Left lung (tissue), 10 donors: ENCODE data around the gene CRTC3. TPM values are rescaled to one million over a fixed set of nuclear protein-coding genes. Genes with fewer than 3 reads are reported as not detected.
A peak's percentile ranks its signal among the peaks of the same experiment; 100 is the strongest.
"Not testable (repeated sequence)": the region's sequence is repeated elsewhere in the genome, so short reads cannot be mapped to it uniquely, and the experiment has no call there.

Source experiments
- ATAC-seq: fragments of 200-7000 bp; cut with Tn5 transposase; one replicate; pipeline ENCODE4 v1.9.1; 2020; ENCODE audit warnings: moderate library complexity
- DNase-seq, 4 donors: peaks; one replicate each; pipeline ENCODE4 v3.0.0-alpha.2; 2013 to 2020
- H3K27ac ChIP-seq, 2 donors: fragments of 200-600 bp; sonication (generic) in 1 of 2; one replicate each; pipeline versions ENCODE4 v1.5.0 to v1.8.0; 2020 to 2021
- H3K27me3 ChIP-seq, 2 donors: fragments of 200-600 bp; sonication (generic) in 1 of 2; one replicate each; pipeline versions ENCODE4 v1.5.0 to v1.8.0; 2020 to 2021
- H3K36me3 ChIP-seq, 2 donors: fragments of 200-600 bp; sonication (generic) in 1 of 2; one replicate each; pipeline versions ENCODE4 v1.5.0 to v1.8.0; 2020 to 2021
- H3K4me1 ChIP-seq, 2 donors: fragments of 200-600 bp; one replicate each; pipeline ENCODE4 v1.8.0; 2021
- H3K4me3 ChIP-seq, 2 donors: fragments of 200-600 bp; sonication (generic) in 1 of 2; one replicate each; pipeline versions ENCODE4 v1.5.0 to v1.8.0; 2020 to 2021; ENCODE audit warnings: mild to moderate bottlenecking in 1 of 2
- H3K9me3 ChIP-seq, 2 donors: fragments of 200-600 bp; sonication (generic) in 1 of 2; one replicate each; pipeline versions ENCODE4 v1.5.0 to v1.8.0; 2020 to 2021
- CTCF ChIP-seq, 2 donors: fragments of 200-600 bp; sonication (generic) in 1 of 2; IDR thresholded peaks; one replicate each; pipeline versions ENCODE4 v1.5.0 to v1.8.0; 2021; ENCODE audit warnings: antibody characterized with exemption in 2 of 2
- intact Hi-C, 2 donors: fragments of 100-400 bp; cut with DNase I; formaldehyde crosslinking; loops; one replicate each; pipeline versions ENCODE4 v1.11.2 to v1.14.2; 2022
- polyA plus RNA-seq, 6 donors: library from polyadenylated mRNA; unstranded; fragments of 120-200 nt; gene quantifications; one replicate each; pipeline ENCODE4 v1.2.1, GENCODE V29; 2013; ENCODE audit not compliant: insufficient read length in 6 of 6
- total RNA-seq, 2 donors: library from RNA; stranded (reverse); fragmentation: NEBNext Ultra II Directional; extraction: Animal tissue kit (Norgen Biotek cat#: 25700); gene quantifications; one replicate each; pipeline ENCODE4 v1.2.1, GENCODE V29; 2021
- donor health status: DM: no; HTN: yes; CAD: no.
- donor health status: DM: no; HTN: no; CAD: no.

CRTC3 gene
- total and polyA plus RNA-seq, 8 donors = 33.0 to 45.2 (median 37.5) TPM

- ATAC-seq = no peak
- no peak overlapping the region for H3K27ac ChIP-seq
- peaks cover 14 to 48% of the 10 kb centered on the region in 2 donors for H3K4me1 ChIP-seq
Observed at GRCh38 chr15:90659481-90659880, 129.8 kb downstream of the CRTC3 start.

GRCh38 chr15:90660195-90660998 is 130.7 kb downstream of the CRTC3 start:
- Histone ChIP-seq H3K4me3 (no peak overlapping the region), H3K27me3 (no peaks in the 10 kb centered on the region), H3K27ac (peak overlapping the region; percentile 80 to 84), H3K4me1 (peaks cover 12 to 39% of the 10 kb centered on the region in 2 donors), H3K36me3 (no peaks in the 10 kb centered on the region), H3K9me3 (no peaks in the 10 kb centered on the region)
- no peak for TF ChIP-seq CTCF (IDR thresholded peaks at IDR 0.05)
- intact Hi-C loops = no loop called here
- peak; percentile 81 for ATAC-seq
- DNase-seq = peak in 2 of 4 donors; percentile 85 to 87

More at GRCh38 chr15:90659481-90659880, 129.8 kb downstream of the CRTC3 start:
- intact Hi-C loops = no loop called here
- peak in 1 of 4 donors; percentile 4 for DNase-seq
- H3K9me3 ChIP-seq = no peaks in the 10 kb centered on the region
- no peaks in the 10 kb centered on the region for H3K36me3 ChIP-seq
- no peak for TF ChIP-seq CTCF (IDR thresholded peaks at IDR 0.05)
- no peaks in the 10 kb centered on the region for H3K27me3 ChIP-seq
- H3K4me3 ChIP-seq = no peak overlapping the region

- H3K27me3 ChIP-seq, intact Hi-C loops, H3K36me3 ChIP-seq, H3K9me3 ChIP-seq, H3K4me3 ChIP-seq, DNase-seq: not testable (repeated sequence)
- peaks cover 12 to 41% of the 10 kb centered on the region in 2 donors for H3K4me1 ChIP-seq
- ATAC-seq = peak; percentile 36
- H3K27ac ChIP-seq = peak overlapping the region; percentile 80 to 84
Observed at GRCh38 chr15:90660999-90661330, 131.2 kb downstream of the CRTC3 start.

- ATAC-seq, H3K27me3 ChIP-seq, H3K27ac ChIP-seq, intact Hi-C loops, H3K4me3 ChIP-seq, H3K36me3 ChIP-seq, H3K9me3 ChIP-seq: not testable (repeated sequence)
- peak in 1 of 4 donors; percentile 7 for DNase-seq
- peaks cover 12 to 41% of the 10 kb centered on the region in 2 donors for H3K4me1 ChIP-seq
Observed at GRCh38 chr15:90664081-90664461, 134.3 kb downstream of the CRTC3 start.

GRCh38 chr15:90664650-90665287 is 135.0 kb downstream of the CRTC3 start:
- Histone ChIP-seq H3K36me3 (no peaks in the 10 kb centered on the region), H3K27ac (peak overlapping the region; percentile 85 to 88), H3K4me1 (peaks cover 12 to 34% of the 10 kb centered on the region in 2 donors), H3K4me3 (peak overlapping the region; percentile 62 to 65), H3K27me3 (no peaks in the 10 kb centered on the region), H3K9me3 (no peaks in the 10 kb centered on the region)
- ATAC-seq = peak; percentile 50
- TF ChIP-seq CTCF (IDR thresholded peaks at IDR 0.05) = no peak
- intact Hi-C loops = no loop called here
- peak in 3 of 4 donors; percentile 42 to 86 (median 57) for DNase-seq
